HEK293 (cell line): Measurements from ENCODE around the gene FBRSL1.

Source experiments
- SP2 ChIP-seq: fragments of 450-650 bp; formaldehyde crosslinking; IDR thresholded peaks from 2 replicates; pipeline ENCODE4 v1.5.1; 2016; ENCODE audit warnings: missing biosample characterization, missing genetic modification characterization
- ZBTB20 ChIP-seq: fragments of 450-650 bp; formaldehyde crosslinking; IDR thresholded peaks from 2 replicates; pipeline ENCODE4 v1.5.1; 2016; ENCODE audit warnings: missing biosample characterization, missing genetic modification characterization
- ZBTB26 ChIP-seq: fragments of 450-650 bp; formaldehyde crosslinking; optimal IDR thresholded peaks from 2 replicates; pipeline ENCODE3; 2016; ENCODE audit warnings: missing biosample characterization, mild to moderate bottlenecking, missing genetic modification characterization
- ZNF37A ChIP-seq: fragments of 450-650 bp; IDR thresholded peaks from 2 replicates; pipeline ENCODE4 v1.5.1; 2018; ENCODE audit warnings: missing biosample characterization, missing genetic modification characterization
- ZNF423 ChIP-seq: fragments of 450-650 bp; formaldehyde crosslinking; IDR thresholded peaks from 2 replicates; pipeline ENCODE4 v1.5.1; 2016; ENCODE audit warnings: missing biosample characterization, missing genetic modification characterization
- ZNF488 ChIP-seq: fragments of 450-650 bp; formaldehyde crosslinking; IDR thresholded peaks from 2 replicates; pipeline ENCODE4 v1.5.1; 2016; ENCODE audit warnings: missing biosample characterization, missing genetic modification characterization
- ZNF501 ChIP-seq: fragments of 450-650 bp; formaldehyde crosslinking; IDR thresholded peaks from 2 replicates; pipeline ENCODE4 v1.5.1; 2016; ENCODE audit warnings: missing biosample characterization, missing genetic modification characterization
- ZNF555 ChIP-seq: fragments of 450-650 bp; formaldehyde crosslinking; conservative IDR thresholded peaks from 2 replicates; pipeline ENCODE4 v1.5.1; 2017; ENCODE audit warnings: missing biosample characterization, mild to moderate bottlenecking, missing genetic modification characterization, inconsistent platforms
- ZNF600 ChIP-seq: fragments of 450-650 bp; formaldehyde crosslinking; IDR thresholded peaks from 2 replicates; pipeline ENCODE4 v1.5.1; 2016; ENCODE audit warnings: missing biosample characterization, missing genetic modification characterization
- ZNF776 ChIP-seq: fragments of 450-650 bp; formaldehyde crosslinking; IDR thresholded peaks from 2 replicates; pipeline ENCODE4 v1.5.0; 2017; ENCODE audit warnings: missing biosample characterization, missing genetic modification characterization, borderline replicate concordance
- TF ChIP-seq, protein P1 (sequence below): fragments of 450-650 bp; formaldehyde crosslinking; IDR thresholded peaks from 2 replicates; pipeline ENCODE4 v1.5.1; 2016; ENCODE audit warnings: missing biosample characterization, missing genetic modification characterization
- TF ChIP-seq, protein P2 (sequence below): fragments of 450-650 bp; formaldehyde crosslinking; IDR thresholded peaks from 2 replicates; pipeline ENCODE4 v1.5.1; 2017; ENCODE audit warnings: missing biosample characterization, missing genetic modification characterization
- TF ChIP-seq, protein P3 (sequence below): fragments of 450-650 bp; formaldehyde crosslinking; IDR thresholded peaks from 2 replicates; pipeline ENCODE4 v1.5.1; 2016; ENCODE audit warnings: missing biosample characterization, missing genetic modification characterization
- TF ChIP-seq, protein P4 (sequence below): fragments of 450-650 bp; formaldehyde crosslinking; IDR thresholded peaks from 2 replicates; pipeline ENCODE4 v1.5.1; 2016; ENCODE audit warnings: missing biosample characterization, missing genetic modification characterization

Gene FBRSL1

GRCh38 chr12:132560614-132561426 is 70.9 kb downstream of the FBRSL1 start (continued):
- TF ChIP-seq, protein P1, sequence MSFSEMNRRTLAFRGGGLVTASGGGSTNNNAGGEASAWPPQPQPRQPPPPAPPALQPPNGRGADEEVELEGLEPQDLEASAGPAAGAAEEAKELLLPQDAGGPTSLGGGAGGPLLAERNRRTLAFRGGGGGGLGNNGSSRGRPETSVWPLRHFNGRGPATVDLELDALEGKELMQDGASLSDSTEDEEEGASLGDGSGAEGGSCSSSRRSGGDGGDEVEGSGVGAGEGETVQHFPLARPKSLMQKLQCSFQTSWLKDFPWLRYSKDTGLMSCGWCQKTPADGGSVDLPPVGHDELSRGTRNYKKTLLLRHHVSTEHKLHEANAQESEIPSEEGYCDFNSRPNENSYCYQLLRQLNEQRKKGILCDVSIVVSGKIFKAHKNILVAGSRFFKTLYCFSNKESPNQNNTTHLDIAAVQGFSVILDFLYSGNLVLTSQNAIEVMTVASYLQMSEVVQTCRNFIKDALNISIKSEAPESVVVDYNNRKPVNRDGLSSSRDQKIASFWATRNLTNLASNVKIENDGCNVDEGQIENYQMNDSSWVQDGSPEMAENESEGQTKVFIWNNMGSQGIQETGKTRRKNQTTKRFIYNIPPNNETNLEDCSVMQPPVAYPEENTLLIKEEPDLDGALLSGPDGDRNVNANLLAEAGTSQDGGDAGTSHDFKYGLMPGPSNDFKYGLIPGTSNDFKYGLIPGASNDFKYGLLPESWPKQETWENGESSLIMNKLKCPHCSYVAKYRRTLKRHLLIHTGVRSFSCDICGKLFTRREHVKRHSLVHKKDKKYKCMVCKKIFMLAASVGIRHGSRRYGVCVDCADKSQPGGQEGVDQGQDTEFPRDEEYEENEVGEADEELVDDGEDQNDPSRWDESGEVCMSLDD, result peak; percentile 47; the same call in 1 of the 2 replicates
- TF ChIP-seq ZNF555 (tag by site-specific recombination) (no peak), SP2 (tag by site-specific recombination) (peak; percentile 77), ZNF423 (tag by site-specific recombination) (peak; percentile 60; the same call in 1 of the 2 replicates), ZBTB26 (tag by site-specific recombination) (peak; percentile 75), ZBTB20 (tag by site-specific recombination) (peak; percentile 58; the same call in 1 of the 2 replicates), ZNF600 (tag by site-specific recombination) (peak; percentile 67), ZNF37A (tag by site-specific recombination) (no peak), ZNF488 (no peak), ZNF776 (tag by site-specific recombination) (no peak), ZNF501 (tag by site-specific recombination) (no peak)
- TF ChIP-seq, protein P2, sequence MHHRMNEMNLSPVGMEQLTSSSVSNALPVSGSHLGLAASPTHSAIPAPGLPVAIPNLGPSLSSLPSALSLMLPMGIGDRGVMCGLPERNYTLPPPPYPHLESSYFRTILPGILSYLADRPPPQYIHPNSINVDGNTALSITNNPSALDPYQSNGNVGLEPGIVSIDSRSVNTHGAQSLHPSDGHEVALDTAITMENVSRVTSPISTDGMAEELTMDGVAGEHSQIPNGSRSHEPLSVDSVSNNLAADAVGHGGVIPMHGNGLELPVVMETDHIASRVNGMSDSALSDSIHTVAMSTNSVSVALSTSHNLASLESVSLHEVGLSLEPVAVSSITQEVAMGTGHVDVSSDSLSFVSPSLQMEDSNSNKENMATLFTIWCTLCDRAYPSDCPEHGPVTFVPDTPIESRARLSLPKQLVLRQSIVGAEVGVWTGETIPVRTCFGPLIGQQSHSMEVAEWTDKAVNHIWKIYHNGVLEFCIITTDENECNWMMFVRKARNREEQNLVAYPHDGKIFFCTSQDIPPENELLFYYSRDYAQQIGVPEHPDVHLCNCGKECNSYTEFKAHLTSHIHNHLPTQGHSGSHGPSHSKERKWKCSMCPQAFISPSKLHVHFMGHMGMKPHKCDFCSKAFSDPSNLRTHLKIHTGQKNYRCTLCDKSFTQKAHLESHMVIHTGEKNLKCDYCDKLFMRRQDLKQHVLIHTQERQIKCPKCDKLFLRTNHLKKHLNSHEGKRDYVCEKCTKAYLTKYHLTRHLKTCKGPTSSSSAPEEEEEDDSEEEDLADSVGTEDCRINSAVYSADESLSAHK (tag by site-specific recombination), result no peak
- TF ChIP-seq, protein P3, sequence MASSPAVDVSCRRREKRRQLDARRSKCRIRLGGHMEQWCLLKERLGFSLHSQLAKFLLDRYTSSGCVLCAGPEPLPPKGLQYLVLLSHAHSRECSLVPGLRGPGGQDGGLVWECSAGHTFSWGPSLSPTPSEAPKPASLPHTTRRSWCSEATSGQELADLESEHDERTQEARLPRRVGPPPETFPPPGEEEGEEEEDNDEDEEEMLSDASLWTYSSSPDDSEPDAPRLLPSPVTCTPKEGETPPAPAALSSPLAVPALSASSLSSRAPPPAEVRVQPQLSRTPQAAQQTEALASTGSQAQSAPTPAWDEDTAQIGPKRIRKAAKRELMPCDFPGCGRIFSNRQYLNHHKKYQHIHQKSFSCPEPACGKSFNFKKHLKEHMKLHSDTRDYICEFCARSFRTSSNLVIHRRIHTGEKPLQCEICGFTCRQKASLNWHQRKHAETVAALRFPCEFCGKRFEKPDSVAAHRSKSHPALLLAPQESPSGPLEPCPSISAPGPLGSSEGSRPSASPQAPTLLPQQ (tag by site-specific recombination), result peak; percentile 89
- TF ChIP-seq, protein P4, sequence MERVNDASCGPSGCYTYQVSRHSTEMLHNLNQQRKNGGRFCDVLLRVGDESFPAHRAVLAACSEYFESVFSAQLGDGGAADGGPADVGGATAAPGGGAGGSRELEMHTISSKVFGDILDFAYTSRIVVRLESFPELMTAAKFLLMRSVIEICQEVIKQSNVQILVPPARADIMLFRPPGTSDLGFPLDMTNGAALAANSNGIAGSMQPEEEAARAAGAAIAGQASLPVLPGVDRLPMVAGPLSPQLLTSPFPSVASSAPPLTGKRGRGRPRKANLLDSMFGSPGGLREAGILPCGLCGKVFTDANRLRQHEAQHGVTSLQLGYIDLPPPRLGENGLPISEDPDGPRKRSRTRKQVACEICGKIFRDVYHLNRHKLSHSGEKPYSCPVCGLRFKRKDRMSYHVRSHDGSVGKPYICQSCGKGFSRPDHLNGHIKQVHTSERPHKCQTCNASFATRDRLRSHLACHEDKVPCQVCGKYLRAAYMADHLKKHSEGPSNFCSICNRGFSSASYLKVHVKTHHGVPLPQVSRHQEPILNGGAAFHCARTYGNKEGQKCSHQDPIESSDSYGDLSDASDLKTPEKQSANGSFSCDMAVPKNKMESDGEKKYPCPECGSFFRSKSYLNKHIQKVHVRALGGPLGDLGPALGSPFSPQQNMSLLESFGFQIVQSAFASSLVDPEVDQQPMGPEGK, result peak; percentile 84
